Measurements from ENCODE around the gene CTSE. TPM values are rescaled to one million over a fixed set of nuclear protein-coding genes. Genes with fewer than 3 reads are reported as not detected.

CTSE gene
- total and polyA plus RNA-seq, 2 of the 13 experiments (the other 11 are each of a cell fraction or from before 2014, with no cell fraction given) = 0.50 to 0.69 TPM

DNA sequence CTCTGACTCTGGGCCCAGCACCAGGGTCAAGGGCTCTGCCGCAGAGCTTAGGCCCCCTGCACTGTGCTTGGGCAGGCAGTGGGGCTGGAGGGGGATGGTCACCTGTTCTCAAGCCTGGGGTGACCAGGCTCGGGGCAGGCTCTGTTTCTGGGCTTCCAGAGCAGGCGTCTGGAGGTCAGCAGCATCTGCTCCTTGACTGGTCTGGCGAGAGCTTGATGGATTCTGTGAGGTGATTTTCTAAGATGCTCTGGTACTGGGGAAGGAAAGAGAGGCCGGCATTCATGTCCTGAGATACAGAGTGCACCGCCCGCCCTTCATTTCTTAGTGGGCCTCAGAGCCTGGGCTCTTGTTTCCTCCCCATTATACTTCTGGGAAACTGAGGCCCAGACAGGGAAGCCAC is 45.0 kb downstream of the CTSE start:
- Histone ChIP-seq H2AFZ (ENCODE audit: low read length) (no peak overlapping the region), H3K4me2 (ENCODE audit: low read depth, low read length) (no peak overlapping the region), H3K79me2 (ENCODE audit: insufficient read depth, low read length) (no peaks in the 10 kb centered on the region), H3K4me1 (ENCODE audit: insufficient read depth, low read length) (peaks cover 19% of the 10 kb centered on the region), H3K36me3 (replicated peaks in 1 of 2; ENCODE audit: control insufficient read depth in 1 of 2, insufficient read depth in 2 of 2, low read length in 2 of 2) (no peaks in the 10 kb centered on the region; a peak in 1 of 5 replicates), H3K27me3 (ENCODE audit: control insufficient read depth in 1 of 2, insufficient read depth in 2 of 2, low read length in 2 of 2) (peaks cover 3 to 15% of the 10 kb centered on the region in 2 experiments; a peak in 3 of 5 replicates), H3K9ac (ENCODE audit: insufficient read depth, low read depth, low read length) (no peak overlapping the region), H3K4me3 (replicated peaks in 1 of 3; ENCODE audit: insufficient read depth in 1 of 3, low read depth in 2 of 3, low read length in 3 of 3) (no peak overlapping the region), H3K27ac (ENCODE audit: extremely low read length, insufficient read depth, low read length) (no peak overlapping the region), H3K9me3 (ENCODE audit: low read length) (no peaks in the 10 kb centered on the region), H4K20me1 (ENCODE audit: insufficient read depth, low read length) (no peaks in the 10 kb centered on the region)
- CTCF ChIA-PET (ENCODE audit: low intra/inter-chr PET ratio, low total read pairs) = interaction anchor here (2.4 kb wide), 1 partner anchor 186 kb away, joined by 19 read pairs; no protein-coding TSS in a partner anchor
- WGBS (ENCODE audit: low lambda C conversion rate) = 0% methylated on average over 1 of the region's 7 CpGs
- no peak for ATAC-seq
- in situ Hi-C loops (cut with HindIII; ENCODE audit: extremely low pct_ligation_motif_present, low pct_unique_long_range_greater_than_20kb) (no loop called here), intact Hi-C loops (cut with micrococcal nuclease; ENCODE audit: unreplicated experiment) (no loop called here)
- FAIRE-seq = no peak
- no peak for DNase-seq (ENCODE audit: low spot score)
- no TSS peak for BruUV-seq (replicated peaks)
- POLR2A ChIA-PET = no interaction called here
- no peak for TF ChIP-seq MED1 (CRISPR knock-in tag; IDR thresholded peaks at IDR 0.05)
- no peak for TF ChIP-seq ZSCAN9 (CRISPR knock-in tag; IDR thresholded peaks at IDR 0.05; ENCODE audit: borderline replicate concordance)
- no peak for TF ChIP-seq ZNF12 (CRISPR knock-in tag; IDR thresholded peaks at IDR 0.05)
- no peak for TF ChIP-seq NR2C2 (CRISPR knock-in tag; IDR thresholded peaks at IDR 0.05; ENCODE audit: borderline replicate concordance)
- no peak for TF ChIP-seq FUBP1 (CRISPR knock-in tag; IDR thresholded peaks at IDR 0.05; ENCODE audit: borderline replicate concordance)
- no peak for TF ChIP-seq ZNF7 (CRISPR knock-in tag; IDR thresholded peaks at IDR 0.05)
- TF ChIP-seq ZFP36L2 (CRISPR knock-in tag; IDR thresholded peaks at IDR 0.05) = no peak
- no peak for TF ChIP-seq HOXA3 (CRISPR knock-in tag; IDR thresholded peaks at IDR 0.05)
- TF ChIP-seq GPN1 (CRISPR knock-in tag; IDR thresholded peaks at IDR 0.05; ENCODE audit: borderline replicate concordance) = no peak
- no peak for TF ChIP-seq ZBTB40 (IDR thresholded peaks at IDR 0.05)
- TF ChIP-seq ZBTB40 (CRISPR knock-in tag; IDR thresholded peaks at IDR 0.05) = no peak
- TF ChIP-seq DRAP1 (CRISPR knock-in tag; IDR thresholded peaks at IDR 0.05) = no peak
- no peak for TF ChIP-seq NCOA1 (CRISPR knock-in tag; IDR thresholded peaks at IDR 0.05)
- no peak for TF ChIP-seq SKI (IDR thresholded peaks at IDR 0.05; ENCODE audit: partially characterized antibody)
- TF ChIP-seq KDM1A (CRISPR knock-in tag; IDR thresholded peaks at IDR 0.05) = no peak
- TF ChIP-seq KLF6 (CRISPR knock-in tag; IDR thresholded peaks at IDR 0.05) = no peak
- TF ChIP-seq NFE2L2 (IDR thresholded peaks at IDR 0.05; ENCODE audit: low read length) = no peak

Data from HepG2 (cell line).